HEK293 (cell line): ENCODE results near the gene CBS.
"Not testable (repeated sequence)": the region's sequence is repeated elsewhere in the genome, so short reads cannot be mapped to it uniquely, and the experiment has no call there.

Source experiments
- CTCF ChIA-PET: fragments of 350-600 bp; formaldehyde crosslinking; extraction: SDS; loops from one replicate; lab custom pipeline; 2021; ENCODE audit warnings: antibody characterized with exemption; lab: Yijun Ruan, JAX
- POLR2A ChIA-PET: fragments of 300-600 bp; formaldehyde crosslinking; extraction: SDS; loops from one replicate; lab custom pipeline; 2020; ENCODE audit warnings: antibody characterized with exemption, inconsistent platforms; lab: Yijun Ruan, JAX
- H3K27ac ChIP-seq: fragments of 200-500 bp; sonication (Bioruptor generic); 2 replicates; pipeline ENCODE4 v1.5.1; 2014; ENCODE audit warnings: low read depth, low read length, control low read depth, inconsistent platforms; ENCODE audit errors: extremely low read depth
- H3K36me3 ChIP-seq, 2 experiments: fragments of 200-500 bp in 1 of 2; sonication (Bioruptor generic) in 1 of 2; 1 replicate in 1 of 2; 2 replicates in 1 of 2; pipeline ENCODE4 v1.5.1; 2014 to 2017; ENCODE audit warnings: inconsistent platforms in 2 of 2, low read length in 2 of 2; ENCODE audit not compliant: control insufficient read depth in 2 of 2, insufficient read depth in 1 of 2
- H3K4me1 ChIP-seq: fragments of 200-500 bp; sonication (Bioruptor generic); 2 replicates; pipeline ENCODE4 v1.5.1; 2014; ENCODE audit warnings: mild to moderate bottlenecking, low read length, inconsistent platforms; ENCODE audit not compliant: control insufficient read depth, insufficient read depth
- H3K4me3 ChIP-seq: 2 replicates; pipeline ENCODE4 v1.5.1; 2011; ENCODE audit warnings: low read depth, mild to moderate bottlenecking, control low read depth, low read length, moderate library complexity
- H3K9me3 ChIP-seq: fragments of 200-500 bp; sonication (Bioruptor generic); 2 replicates; pipeline ENCODE4 v1.5.1; 2014; ENCODE audit warnings: low read depth, low read length, inconsistent platforms; ENCODE audit not compliant: control insufficient read depth, insufficient read depth

Gene CBS

DNA sequence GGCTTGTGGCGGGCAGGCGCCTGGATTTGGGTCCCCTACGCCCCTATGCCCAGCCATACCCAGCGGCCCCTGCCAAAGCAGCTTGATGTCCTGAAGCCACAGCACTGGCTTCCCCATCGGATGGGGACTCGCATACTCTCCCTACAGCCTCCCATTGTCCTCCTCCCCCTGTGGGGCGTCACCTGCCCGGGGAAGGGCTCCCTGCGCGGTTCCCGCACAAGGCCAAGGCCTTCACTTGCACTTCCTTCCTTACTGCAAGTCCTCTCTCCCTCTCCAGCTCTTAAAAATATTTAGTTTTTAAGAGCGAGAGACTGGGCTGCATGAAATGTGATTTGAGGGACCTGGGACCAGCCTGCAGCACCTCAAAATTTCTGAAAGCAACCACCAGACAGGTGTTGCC is 8.9 kb downstream of the CBS start:
- H3K9me3 ChIP-seq, H3K4me1 ChIP-seq, POLR2A ChIA-PET, H3K27ac ChIP-seq, H3K36me3 ChIP-seq, H3K4me3 ChIP-seq, CTCF ChIA-PET: not testable (repeated sequence)

DNA sequence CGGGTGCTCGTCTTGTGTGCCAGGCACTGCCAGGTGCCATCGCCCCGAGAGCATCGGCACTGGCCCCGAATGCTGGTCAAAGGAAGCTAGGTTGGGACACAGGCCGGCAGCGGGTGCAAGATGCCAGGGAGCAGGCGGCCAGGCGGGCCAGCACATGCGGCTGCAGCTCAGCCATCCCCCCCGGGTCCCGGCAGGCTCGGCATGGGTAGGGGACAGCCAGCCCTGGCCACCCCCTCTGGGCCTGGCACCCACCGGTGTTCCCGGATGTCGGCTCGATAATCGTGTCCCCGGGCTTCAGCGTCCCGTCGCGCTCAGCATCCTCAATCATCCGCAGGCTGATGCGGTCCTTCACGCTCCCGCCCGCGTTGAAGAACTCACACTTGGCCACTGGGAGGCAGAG is 9.6 kb downstream of the CBS start:
- H3K36me3 ChIP-seq, POLR2A ChIA-PET, H3K4me1 ChIP-seq, H3K9me3 ChIP-seq, H3K4me3 ChIP-seq, CTCF ChIA-PET, H3K27ac ChIP-seq: not testable (repeated sequence)

DNA sequence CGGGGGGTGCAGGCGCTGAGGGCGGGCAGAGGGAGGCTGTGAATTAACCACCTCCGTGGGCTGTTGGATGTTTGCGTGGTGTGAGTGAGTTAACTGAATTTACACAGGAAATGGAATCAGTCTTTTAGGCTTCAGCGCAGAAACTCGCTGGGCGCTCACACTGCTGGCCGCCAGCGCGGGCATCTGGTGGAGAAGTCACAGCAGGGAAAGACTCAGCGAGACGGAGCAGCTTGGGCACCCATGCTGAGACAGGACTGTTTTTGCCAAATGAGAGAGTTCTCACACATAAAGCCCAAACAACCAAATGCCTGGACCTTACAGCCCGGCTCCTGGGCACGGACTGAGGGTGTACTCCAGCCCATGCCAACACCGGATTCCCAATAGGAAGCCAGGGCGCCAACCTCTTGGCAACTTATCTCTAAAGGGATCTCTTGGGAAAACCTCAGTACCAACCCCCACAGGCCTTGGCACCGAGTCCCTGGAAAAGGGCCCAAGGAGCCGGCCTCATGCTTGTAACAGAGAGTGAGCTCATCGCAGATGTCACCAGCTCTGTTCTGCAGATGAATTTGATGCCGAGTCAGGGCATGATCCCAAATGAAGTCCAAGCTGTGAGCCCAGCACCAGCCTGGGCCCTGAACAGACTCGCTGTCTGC is 11.2 kb downstream of the CBS start:
- H3K36me3 ChIP-seq, POLR2A ChIA-PET, CTCF ChIA-PET, H3K4me3 ChIP-seq, H3K27ac ChIP-seq, H3K4me1 ChIP-seq, H3K9me3 ChIP-seq: not testable (repeated sequence)

DNA sequence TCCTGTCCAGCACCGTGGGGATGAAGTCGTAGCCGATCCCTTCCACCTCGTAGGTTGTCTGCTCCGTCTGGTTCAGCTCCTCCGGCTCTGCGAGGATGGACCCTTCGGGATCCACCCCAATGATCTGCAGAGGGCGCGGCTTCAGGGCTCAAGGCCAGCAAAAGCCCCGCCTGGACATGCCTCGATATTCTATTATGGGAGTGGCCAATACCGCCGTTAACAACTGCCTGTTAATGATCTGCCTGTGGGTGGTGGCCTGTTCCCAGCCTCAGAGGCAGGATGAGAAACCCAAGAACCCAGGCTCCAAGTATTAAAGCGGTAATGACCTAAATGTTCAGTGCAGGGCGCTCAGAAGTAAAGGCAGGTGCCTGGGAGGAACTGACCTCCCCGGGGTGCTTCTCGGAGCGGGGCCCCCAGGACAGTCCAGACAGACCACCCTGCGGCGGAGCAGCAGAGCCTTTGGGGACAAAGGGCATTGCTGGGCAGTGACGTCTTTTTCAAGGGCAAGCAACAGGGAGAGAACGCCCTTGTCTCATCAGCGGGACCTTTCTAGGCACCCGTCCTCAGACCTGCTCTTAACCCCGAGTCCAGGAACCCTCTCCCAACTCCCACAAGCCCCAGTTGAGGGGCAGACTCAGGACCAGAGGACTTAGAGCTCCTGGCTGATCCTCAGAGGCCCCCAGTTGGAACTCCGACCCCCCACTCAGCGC is 12.5 kb downstream of the CBS start:
- POLR2A ChIA-PET, H3K27ac ChIP-seq, H3K4me3 ChIP-seq, H3K4me1 ChIP-seq, CTCF ChIA-PET, H3K9me3 ChIP-seq, H3K36me3 ChIP-seq: not testable (repeated sequence)

DNA sequence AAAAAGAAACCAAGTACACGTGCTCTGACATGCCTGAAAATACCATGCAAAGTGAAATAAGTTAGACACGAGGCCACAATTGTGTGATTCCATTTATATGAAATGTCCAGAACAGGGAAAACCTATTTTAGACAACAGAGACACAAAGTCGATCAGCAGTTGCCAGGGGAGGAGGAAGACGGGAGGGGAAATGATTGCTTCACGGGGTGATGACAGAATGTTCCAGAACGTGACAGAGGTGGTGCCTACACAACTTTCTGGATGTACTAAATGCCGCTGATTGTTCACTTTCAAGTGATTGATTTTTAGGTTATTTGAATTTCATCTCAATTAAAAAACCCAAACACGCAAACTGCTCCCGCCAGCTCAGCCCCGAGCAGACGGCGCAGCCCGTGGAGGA is 22.5 kb downstream of the CBS start:
- CTCF ChIA-PET, H3K9me3 ChIP-seq, H3K4me3 ChIP-seq, H3K27ac ChIP-seq, H3K4me1 ChIP-seq, H3K36me3 ChIP-seq, POLR2A ChIA-PET: not testable (repeated sequence)

DNA sequence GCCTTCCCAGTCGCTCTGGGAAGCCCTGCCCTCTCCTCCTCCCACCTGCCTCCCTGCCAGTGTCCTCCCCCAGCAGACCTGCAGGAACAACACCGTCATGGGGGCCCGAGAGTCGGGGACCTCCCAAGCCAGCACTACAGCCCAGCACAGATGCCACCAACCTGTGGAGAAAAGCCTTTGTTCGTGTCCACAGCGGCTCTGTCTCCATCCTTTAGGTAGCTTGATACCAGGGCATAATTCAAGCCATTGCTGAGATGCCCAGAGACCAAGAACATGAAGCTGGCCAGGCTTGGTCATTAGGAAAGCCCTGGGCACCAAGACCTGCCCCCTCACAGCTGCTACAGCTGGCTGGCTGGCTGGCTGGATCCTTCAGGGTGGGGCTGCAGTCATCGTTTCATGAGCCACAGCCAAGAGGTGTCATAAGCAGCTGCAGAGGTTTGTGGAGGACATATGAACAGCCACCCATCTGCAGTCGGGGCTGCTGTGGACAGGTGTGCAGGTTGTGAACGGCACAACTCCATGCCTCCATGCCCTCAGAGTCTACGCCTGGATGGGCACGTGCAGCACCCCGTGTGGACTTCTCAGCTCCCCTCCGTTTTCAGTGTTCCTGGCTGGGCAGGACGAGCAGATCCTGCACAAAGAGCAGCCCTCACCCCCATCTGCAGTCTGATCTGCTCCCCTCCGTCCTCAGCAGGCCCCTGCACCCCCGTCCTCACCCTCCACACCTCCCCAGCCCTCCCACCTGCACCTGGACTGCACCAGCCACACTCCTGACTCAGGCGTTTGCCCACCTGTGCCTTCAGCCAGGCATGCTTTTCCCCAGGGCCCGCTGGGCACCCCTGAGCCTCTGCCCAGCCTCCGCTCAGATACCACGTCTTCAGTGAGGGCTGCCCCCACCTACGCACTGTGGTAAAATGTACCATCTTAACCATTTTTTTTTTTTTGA is 29.5 kb downstream of the CBS start:
- CTCF ChIA-PET, POLR2A ChIA-PET: not testable (repeated sequence)

DNA sequence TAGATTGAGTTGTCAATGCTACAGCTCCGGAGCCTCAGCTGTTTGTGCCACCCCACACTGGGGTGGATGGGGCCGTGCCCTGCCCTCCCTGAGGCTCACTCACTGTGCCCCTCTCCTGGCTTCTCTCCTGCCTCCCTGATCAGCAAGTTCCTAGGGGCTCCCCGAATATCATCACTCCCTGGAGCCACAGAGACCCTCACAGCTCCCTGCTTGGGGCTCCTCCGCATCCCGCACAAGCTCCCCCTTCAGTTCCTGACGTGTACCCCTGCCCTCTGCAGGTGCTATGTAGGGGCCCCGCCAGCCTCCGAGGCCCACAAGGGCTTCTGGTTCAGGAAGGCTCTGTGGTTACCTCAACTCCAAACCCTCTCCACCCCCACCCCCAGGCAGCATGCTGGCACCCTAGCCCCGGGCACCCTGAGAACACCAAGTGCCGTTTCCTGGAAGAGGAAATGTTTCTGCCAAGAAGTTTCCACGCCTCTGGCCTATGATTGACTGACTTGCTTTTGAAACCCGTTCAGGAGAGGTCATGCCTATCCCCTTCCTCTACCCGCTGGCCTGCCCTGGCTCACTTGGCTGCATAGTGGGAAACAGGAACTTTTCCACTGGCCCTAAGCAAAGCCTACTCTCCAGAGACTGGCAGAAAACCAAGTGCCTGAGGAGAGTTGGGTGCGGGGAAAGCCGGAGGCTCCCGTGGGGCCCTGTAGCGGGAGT is 30.3 kb downstream of the CBS start:
- H3K9me3 ChIP-seq, H3K27ac ChIP-seq, CTCF ChIA-PET, H3K36me3 ChIP-seq, H3K4me3 ChIP-seq, H3K4me1 ChIP-seq, POLR2A ChIA-PET: not testable (repeated sequence)

More for the DNA sequence above, 29.5 kb downstream of the CBS start:
- H3K4me1 ChIP-seq, H3K27ac ChIP-seq, H3K4me3 ChIP-seq, H3K36me3 ChIP-seq, H3K9me3 ChIP-seq: not testable (repeated sequence)

DNA sequence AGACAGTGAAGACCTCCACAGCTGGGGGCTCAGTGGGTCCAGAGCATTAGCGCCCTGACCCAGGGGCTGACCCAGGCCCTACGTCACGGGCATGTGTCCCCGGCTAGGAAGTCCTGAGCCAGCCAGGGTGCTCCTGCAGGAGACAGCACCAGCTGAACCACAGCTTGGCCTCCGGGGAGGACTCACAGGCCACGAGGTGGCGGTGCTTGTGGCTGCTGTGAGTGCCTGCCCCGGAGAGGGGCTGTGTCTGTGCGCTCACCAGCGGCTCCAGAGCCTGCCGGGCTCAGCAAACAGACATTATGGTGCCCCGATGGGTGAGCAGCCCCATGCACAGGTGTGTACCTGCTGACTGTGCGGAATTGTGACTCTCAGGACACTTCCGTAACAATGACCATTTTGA is 31.1 kb downstream of the CBS start:
- H3K9me3 ChIP-seq, H3K36me3 ChIP-seq, CTCF ChIA-PET, POLR2A ChIA-PET, H3K4me3 ChIP-seq, H3K4me1 ChIP-seq, H3K27ac ChIP-seq: not testable (repeated sequence)

DNA sequence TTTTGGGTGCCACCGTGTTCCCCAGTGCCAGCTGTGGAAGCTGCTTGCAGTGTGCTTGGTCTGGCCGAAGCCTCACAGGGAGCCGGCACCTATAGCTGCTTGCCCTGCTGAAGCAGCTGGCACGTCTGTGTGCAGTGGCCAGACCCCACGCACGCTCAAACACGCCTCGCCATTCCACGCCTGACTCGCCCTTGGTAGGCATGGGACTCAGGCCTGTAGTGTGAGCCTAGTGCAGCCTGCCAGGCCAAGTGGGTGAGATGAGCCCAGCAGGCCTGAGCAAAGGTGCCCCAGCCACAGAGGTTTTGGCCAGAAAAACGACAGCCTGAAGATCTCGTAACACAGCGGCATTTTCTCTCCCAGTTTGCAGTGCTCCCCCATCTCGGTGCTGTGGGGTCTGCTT is 32.3 kb downstream of the CBS start:
- H3K36me3 ChIP-seq, H3K27ac ChIP-seq, CTCF ChIA-PET, H3K9me3 ChIP-seq, POLR2A ChIA-PET, H3K4me3 ChIP-seq, H3K4me1 ChIP-seq: not testable (repeated sequence)

DNA sequence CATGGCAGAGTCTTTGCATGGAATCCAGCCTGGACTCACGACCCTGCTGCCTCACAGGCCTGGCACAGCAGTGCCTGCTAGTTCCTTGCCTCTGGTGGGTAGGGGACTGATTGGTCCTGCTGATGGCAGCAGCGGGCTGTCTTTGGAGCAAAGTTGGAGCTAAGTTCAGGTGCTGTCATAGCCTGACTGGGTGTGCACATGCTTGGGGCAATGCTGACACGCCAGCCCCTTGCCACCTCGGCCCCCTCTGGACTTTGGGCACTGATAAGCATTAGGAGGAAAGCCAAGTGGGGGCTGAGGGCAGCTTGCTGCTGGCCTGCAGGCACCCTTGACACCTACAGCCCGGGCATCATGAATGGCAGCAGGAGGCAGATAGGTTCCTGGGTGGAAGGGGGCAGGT is 33.5 kb downstream of the CBS start:
- POLR2A ChIA-PET, H3K4me1 ChIP-seq, H3K36me3 ChIP-seq, H3K9me3 ChIP-seq, CTCF ChIA-PET, H3K27ac ChIP-seq, H3K4me3 ChIP-seq: not testable (repeated sequence)
